Measurements from ENCODE around the gene NFIL3.
"Not testable (repeated sequence)": the region's sequence is repeated elsewhere in the genome, so short reads cannot be mapped to it uniquely, and the experiment has no call there.

Gene NFIL3

GRCh38 chr9:91393826-91394225 is 29.8 kb downstream of the NFIL3 start:
- DNase-seq = no peak

DNA sequence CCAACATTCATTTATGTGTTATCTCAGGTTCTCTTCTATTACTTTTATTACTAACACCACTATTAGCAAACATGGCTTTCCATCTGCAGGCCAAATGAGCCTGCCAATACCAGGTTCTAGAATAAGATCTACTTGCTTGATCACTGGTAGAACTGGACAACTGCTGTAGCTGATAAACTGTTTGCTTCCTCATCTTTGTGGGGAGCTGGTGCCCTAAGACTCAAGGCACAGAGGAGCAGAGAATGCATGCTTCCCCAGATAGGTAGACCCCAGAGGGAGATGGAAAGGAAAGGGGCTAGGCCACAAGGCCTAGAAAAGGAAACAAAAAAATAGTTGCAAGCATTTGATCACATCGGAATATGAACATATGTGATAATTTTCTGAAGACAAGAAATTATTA is 31.2 kb downstream of the NFIL3 start:
- DNase-seq = no peak

GRCh38 chr9:91391818-91392217 is 31.8 kb downstream of the NFIL3 start:
- no peak for DNase-seq

DNA sequence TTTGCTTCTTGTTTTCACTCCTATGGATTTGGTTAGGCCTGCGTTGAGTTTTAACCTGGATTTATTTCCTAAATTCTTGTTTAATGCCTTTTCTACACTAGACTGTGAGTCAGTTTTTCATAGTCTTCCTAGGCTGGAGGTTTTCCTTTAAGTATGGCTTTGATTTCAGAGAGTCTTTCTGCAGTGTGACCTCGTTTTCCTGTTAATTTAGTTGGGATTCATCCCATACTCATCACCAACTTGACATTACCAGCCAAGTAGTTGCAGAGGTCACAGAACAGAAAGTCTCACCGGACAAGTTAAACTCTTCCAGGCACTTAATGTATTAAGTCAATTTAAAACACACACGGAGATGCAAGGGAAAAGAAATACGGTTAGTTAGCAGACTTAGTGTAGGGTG is 32.2 kb downstream of the NFIL3 start:
- DNase-seq = no peak

GRCh38 chr9:91389686-91390085 is 33.9 kb downstream of the NFIL3 start:
- not testable (repeated sequence) for DNase-seq

- no peak for DNase-seq
These were observed 36.9 kb downstream of the NFIL3 start for GRCh38 chr9:91386765-91387164.

- DNase-seq = no peak
These were observed 38.7 kb downstream of the NFIL3 start for GRCh38 chr9:91384954-91385353.

DNA sequence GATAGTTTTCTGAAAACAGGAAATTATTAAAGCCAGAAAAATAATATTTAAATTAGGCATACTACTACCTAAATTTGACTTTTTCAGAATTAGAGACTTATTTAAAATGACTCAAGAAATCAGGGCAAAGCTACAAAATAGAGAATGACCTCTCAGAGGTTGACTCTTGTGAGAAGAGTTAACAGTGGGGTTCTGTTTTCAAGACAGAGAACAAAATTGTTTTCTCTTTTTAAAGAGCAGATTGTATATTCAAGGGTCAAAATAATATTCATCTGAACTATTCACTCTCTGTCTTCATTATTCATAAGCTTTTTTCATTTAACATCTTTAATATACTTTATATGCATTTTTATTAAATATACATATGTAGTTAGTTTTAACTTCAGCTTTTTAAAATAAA is 40.1 kb downstream of the NFIL3 start:
- DNase-seq = no peak

DNA sequence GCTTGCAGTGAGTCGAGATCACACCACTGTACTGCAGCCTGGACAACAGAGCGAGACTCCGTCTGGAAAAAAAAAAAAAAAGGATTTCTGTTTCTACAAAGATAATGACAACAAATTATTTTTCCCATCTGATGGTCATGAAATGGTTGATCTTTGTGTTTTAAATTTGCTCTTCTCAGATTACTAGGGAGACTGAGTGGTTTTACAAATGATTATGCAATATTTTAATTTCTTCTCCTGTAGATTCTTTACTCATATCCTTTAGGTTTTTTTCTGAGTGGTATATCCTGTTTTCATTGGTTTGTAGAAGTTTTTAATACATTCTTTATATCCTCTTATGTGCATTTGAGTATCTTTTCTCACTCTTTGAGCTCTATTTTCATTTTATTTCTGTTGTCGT is 41.3 kb downstream of the NFIL3 start:
- no peak for DNase-seq

- no peak for DNase-seq
These were observed 44.2 kb downstream of the NFIL3 start for GRCh38 chr9:91379426-91379825.

GRCh38 chr9:91378695-91379127 is 44.9 kb downstream of the NFIL3 start:
- DNase-seq = no peak

GRCh38 chr9:91378054-91378453 is 45.6 kb downstream of the NFIL3 start:
- not testable (repeated sequence) for DNase-seq

DNA sequence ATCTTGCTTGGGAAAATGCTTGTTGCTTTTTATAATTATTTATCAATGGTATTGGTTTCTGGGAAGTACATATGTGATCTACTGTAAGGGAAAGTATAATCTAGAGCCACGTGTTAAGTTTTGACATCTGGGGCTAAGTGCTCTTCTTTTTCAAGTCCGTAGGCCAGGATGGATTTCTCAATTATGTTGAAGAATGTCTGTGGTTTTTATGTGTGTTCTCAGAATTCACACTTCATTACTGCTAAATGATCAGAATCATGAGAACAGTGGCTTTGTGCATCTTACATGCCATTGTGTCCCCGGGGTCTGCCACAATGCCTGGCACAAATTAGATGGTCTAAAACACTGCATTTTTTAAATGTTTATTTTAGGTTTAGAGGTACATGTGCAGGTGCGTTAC is 47.4 kb downstream of the NFIL3 start:
- no peak for DNase-seq

- no peak for DNase-seq
These were observed 48.7 kb downstream of the NFIL3 start for GRCh38 chr9:91374939-91375338.

DNA sequence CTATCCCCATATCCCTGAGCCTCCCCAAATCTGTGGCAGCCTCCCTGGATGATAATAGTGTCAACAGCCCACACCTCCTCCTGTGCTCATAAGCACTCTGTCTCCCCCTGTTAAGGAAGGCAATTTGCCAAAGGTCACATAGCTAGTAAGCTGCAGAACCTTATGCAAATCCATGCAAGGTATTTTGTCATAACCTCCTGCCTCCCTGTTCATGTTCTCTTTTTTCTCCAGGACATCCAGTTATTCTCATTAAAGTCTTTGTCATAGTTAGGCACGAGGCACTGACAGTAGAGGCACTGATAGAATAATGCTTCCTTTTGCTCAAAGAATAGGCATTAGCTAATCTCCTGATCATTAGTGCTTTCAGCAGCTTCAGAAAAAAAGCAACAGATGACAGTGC is 51.7 kb downstream of the NFIL3 start:
- DNase-seq = no peak

GRCh38 chr9:91370006-91370405 is 53.6 kb downstream of the NFIL3 start:
- DNase-seq = not testable (repeated sequence)

- no peak for DNase-seq
These were observed 58.9 kb downstream of the NFIL3 start for GRCh38 chr9:91364702-91365101.

DNA sequence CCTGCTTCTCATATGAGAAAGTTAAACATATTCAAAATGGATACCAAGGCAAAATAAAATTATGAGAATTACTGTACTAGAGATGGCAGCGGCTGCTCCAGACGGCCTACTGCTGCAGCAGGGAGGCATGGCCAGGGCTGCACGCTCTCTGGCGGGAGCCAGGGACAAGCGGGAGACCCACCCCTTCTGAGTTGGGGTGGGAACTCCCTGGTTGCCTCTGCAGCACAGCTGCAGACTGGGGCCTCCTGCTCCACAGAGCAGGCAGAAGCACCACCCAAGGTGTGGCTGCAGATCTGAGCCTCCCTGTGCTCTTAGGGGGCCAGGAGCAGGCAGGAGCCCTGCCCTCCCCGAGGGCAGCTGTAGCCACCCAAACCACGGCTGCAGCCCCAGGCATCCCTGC is 59.6 kb downstream of the NFIL3 start:
- no peak for DNase-seq

GRCh38 chr9:91362051-91362611 is 61.5 kb downstream of the NFIL3 start:
- DNase-seq = no peak

DNA sequence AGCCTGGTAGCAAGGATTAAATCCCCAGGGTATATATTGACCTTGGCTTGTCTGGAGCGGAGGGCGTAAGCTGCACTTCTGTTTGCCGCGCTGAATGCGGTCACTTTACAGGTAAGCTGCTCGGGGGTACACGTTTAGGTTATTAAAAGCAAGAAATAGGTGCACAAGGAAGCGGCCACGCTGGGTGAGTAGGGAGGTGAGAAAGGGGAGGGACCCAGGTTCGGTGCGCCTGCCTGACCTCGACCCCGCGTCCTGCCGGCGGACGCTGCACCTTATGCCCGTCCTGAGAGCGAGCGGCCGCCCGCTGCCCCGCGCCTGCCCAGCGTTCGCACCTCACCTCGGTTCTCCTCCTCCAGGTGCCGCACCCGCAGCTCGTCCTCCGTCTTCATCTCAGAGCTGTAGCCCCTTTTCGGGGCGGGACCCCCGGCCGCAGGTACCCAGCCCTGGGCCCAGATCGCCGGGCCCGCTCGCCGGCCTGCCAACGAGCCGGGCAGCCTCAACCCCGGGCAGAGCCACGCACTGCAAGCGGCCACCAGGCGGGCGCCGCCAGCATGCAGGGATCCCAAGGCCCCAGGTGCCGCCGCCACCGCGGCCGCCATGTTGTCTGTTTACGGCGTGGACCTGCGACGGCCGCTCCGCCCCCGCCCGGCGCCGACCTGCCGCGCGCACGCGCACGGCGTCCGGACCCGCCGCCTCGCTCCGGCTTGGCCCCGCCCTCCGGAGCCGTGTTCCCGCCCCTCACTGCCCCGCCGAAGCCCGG is 62.2 kb downstream of the NFIL3 start, which contains the start of gene AUH:
AUH (minus strand) TSS at position 628 of the 760 bp plus-strand sequence; CDS start at position 599, 29 bp downstream.
- peak; percentile 88 to 89 for DNase-seq

GRCh38 chr9:91360551-91361290 is 62.9 kb downstream of the NFIL3 start:
- no peak for DNase-seq

- DNase-seq = no peak
These were observed 63.7 kb downstream of the NFIL3 start for GRCh38 chr9:91359734-91360470.

DNA sequence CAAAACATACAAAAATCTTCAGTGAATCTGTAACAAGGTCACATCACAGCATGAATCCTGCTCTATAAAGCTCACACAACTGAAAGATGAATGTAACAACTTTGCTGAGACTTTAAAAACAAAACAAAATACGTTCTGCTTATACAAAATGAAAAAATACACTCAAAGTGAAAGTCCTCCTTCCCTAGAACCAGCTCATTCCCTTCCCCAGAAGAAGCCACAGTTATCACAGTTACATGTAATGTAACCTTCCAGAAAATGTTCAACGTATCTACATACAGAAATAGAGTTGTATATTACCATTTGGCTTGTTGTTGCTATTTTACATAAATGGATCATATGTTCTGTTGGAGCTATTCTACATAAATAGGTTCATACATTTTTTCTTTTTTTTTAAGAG is 64.5 kb downstream of the NFIL3 start:
- DNase-seq = no peak
